CD4-positive, alpha-beta T cell (primary cell): Measurements from ENCODE around the gene SLC46A1. TPM values are rescaled to one million over a fixed set of nuclear protein-coding genes. Genes with fewer than 3 reads are reported as not detected.

ENCODE experiments used
- ATAC-seq: fragments of 200-7000 bp; cut with Tn5 transposase; one replicate; pipeline ENCODE4 v1.10.0; 2022; ENCODE audit warnings: mild to moderate bottlenecking; ENCODE audit not compliant: poor library complexity
- CTCF ChIA-PET: fragments of 350-600 bp; sonication (Branson Sonifier 250); formaldehyde crosslinking; loops from one replicate; lab custom pipeline; 2021; ENCODE audit warnings: antibody characterized with exemption, inconsistent platforms; lab: Charles Lee
- POLR2A ChIA-PET: fragments of 350-600 bp; sonication (Branson Sonifier 250); formaldehyde crosslinking; loops from one replicate; lab custom pipeline; 2021; ENCODE audit warnings: antibody characterized with exemption, inconsistent platforms; lab: Charles Lee
- DNase-seq, 14 experiments: peaks; one replicate each; pipeline ENCODE4 v3.0.0-alpha.2; 2013 to 2020; ENCODE audit warnings: mixed read lengths in 2 of 14
- H3K27ac ChIP-seq, 2 donors: one replicate each; pipeline versions ENCODE4 v1.5.1 to v1.7.0; 2013; ENCODE audit warnings: low read length in 2 of 2, low read depth in 1 of 2, mild to moderate bottlenecking in 1 of 2
- H3K27me3 ChIP-seq, 2 experiments: 1 replicate in 1 of 2; 2 replicates in 1 of 2; pipeline versions ENCODE4 v1.6.1 to v1.7.0; 2013; ENCODE audit warnings: low read length in 2 of 2, control low read depth in 1 of 2, mild to moderate bottlenecking in 1 of 2, moderate library complexity in 1 of 2; ENCODE audit not compliant: insufficient read depth in 2 of 2, control insufficient read depth in 1 of 2
- H3K36me3 ChIP-seq: one replicate; pipeline ENCODE4 v1.6.1; 2013; ENCODE audit warnings: low read length, control low read depth; ENCODE audit not compliant: insufficient read depth
- H3K4me1 ChIP-seq: one replicate; pipeline ENCODE4 v1.6.1; 2013; ENCODE audit warnings: low read length, control low read depth; ENCODE audit not compliant: insufficient read depth
- H3K4me3 ChIP-seq: one replicate; pipeline ENCODE4 v1.5.1; 2013; ENCODE audit warnings: mild to moderate bottlenecking, low read length, moderate library complexity
- H3K9me3 ChIP-seq, 2 experiments: 1 replicate in 1 of 2; 2 replicates in 1 of 2; pipeline versions ENCODE4 v1.6.1 to v1.7.0; 2013; ENCODE audit warnings: low read length in 2 of 2, mild to moderate bottlenecking in 2 of 2, control low read depth in 1 of 2, moderate library complexity in 1 of 2; ENCODE audit not compliant: control insufficient read depth in 1 of 2, insufficient read depth in 1 of 2
- H3K27ac Mint-ChIP-seq: one replicate; pipeline ENCODE4 v1.8.0; 2020; ENCODE audit warnings: mixed read lengths
- H3K27me3 Mint-ChIP-seq: one replicate; pipeline ENCODE4 v1.8.0; 2021; ENCODE audit warnings: mixed read lengths
- H3K36me3 Mint-ChIP-seq: one replicate; pipeline ENCODE4 v1.8.0; 2021; ENCODE audit warnings: low read depth, mixed read lengths
- H3K4me1 Mint-ChIP-seq: one replicate; pipeline ENCODE4 v1.8.0; 2021; ENCODE audit warnings: low read depth, mixed read lengths
- H3K4me3 Mint-ChIP-seq: one replicate; pipeline ENCODE4 v1.8.0; 2020; ENCODE audit warnings: mild to moderate bottlenecking, mixed read lengths
- H3K9me3 Mint-ChIP-seq: one replicate; pipeline ENCODE4 v1.8.0; 2020; ENCODE audit warnings: mixed read lengths
- CTCF ChIP-seq: fragments of 200-600 bp; IDR thresholded peaks from one replicate; pipeline ENCODE4 v1.8.0; 2022; ENCODE audit warnings: antibody characterized with exemption, mild to moderate bottlenecking
- intact Hi-C, 2 experiments: fragments of 100-400 bp; cut with DNase I in 1 of 2; cut with micrococcal nuclease in 1 of 2; formaldehyde crosslinking; loops; one replicate each; pipeline versions ENCODE4 v1.15.1 to v1.9.0; 2023 to 2025; cut with DNase I, micrococcal nuclease
- total RNA-seq, 174 experiments: library from RNA in 2 of 174; stranded (reverse) in 2 of 174; gene quantifications; one replicate each; pipeline ENCODE4 v1.2.3 and lab custom pipeline; 2021 to 2026

SLC46A1 gene
- total RNA-seq, 2 experiments from 2014 or later: 0.44 to 0.45 TPM

GRCh38 chr17:28425206-28425605 lies 19.2 kb upstream of the SLC46A1 start:
- Histone ChIP-seq H3K4me3 (no peak overlapping the region), H3K36me3 (no peaks in the 10 kb centered on the region), H3K4me1 (no peaks in the 10 kb centered on the region), H3K27ac (no peak overlapping the region), H3K9me3 (no peaks in the 10 kb centered on the region), H3K27me3 (no peaks in the 10 kb centered on the region)
- TF ChIP-seq CTCF: no peak
- POLR2A ChIA-PET: no interaction called here
- no peak for ATAC-seq
- no peaks in the 10 kb centered on the region for H3K4me1 Mint-ChIP-seq
- H3K9me3 Mint-ChIP-seq: no peaks in the 10 kb centered on the region
- DNase-seq: no peak
- H3K27me3 Mint-ChIP-seq: peaks cover 17% of the 10 kb centered on the region
- H3K27ac Mint-ChIP-seq: no peak overlapping the region
- no peaks in the 10 kb centered on the region for H3K36me3 Mint-ChIP-seq
- no peak overlapping the region for H3K4me3 Mint-ChIP-seq
- intact Hi-C loops: no loop called here
- CTCF ChIA-PET: no interaction called here

DNA sequence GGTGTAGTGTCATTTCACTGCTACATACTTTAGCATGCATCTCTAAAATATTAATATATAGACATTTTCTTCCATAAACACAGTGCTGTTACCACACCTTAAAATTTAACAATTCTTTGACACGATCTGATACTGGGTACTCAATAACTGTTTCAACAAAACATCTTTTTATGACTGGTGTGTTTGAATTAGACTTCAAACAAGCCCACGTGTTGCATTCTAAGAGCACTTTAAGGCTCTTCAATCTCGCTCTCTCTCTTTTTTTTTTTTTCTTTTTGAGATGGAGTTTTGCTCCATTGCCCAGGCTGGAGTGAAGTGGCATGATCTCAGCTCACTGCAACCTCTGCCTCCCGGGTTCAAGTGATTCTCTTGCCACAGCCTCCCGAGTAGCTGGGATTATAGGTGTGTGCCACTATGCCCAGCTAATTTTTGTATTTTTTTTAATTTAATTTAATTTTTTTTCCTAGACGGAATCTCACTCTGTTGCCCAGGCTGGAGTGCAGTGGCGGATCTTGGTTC lies 15.8 kb upstream of the SLC46A1 start:
- CTCF ChIA-PET: no interaction called here
- peaks cover 3% of the 10 kb centered on the region for H3K4me1 Mint-ChIP-seq
- H3K27me3 ChIP-seq: no peaks in the 10 kb centered on the region
- H3K9me3 Mint-ChIP-seq: no peaks in the 10 kb centered on the region
- DNase-seq: no peak
- TF ChIP-seq CTCF: no peak
- H3K9me3 ChIP-seq: no peaks in the 10 kb centered on the region
- no peak overlapping the region for H3K4me3 ChIP-seq
- peaks cover 3% of the 10 kb centered on the region for H3K4me1 ChIP-seq
- no peak for ATAC-seq
- no peak overlapping the region for H3K27ac Mint-ChIP-seq
- H3K36me3 ChIP-seq: no peaks in the 10 kb centered on the region
- intact Hi-C loops: no loop called here
- POLR2A ChIA-PET: no interaction called here
- no peaks in the 10 kb centered on the region for H3K36me3 Mint-ChIP-seq
- H3K4me3 Mint-ChIP-seq: no peak overlapping the region
- H3K27me3 Mint-ChIP-seq: peaks cover 16% of the 10 kb centered on the region
- H3K27ac ChIP-seq: no peak overlapping the region

DNA sequence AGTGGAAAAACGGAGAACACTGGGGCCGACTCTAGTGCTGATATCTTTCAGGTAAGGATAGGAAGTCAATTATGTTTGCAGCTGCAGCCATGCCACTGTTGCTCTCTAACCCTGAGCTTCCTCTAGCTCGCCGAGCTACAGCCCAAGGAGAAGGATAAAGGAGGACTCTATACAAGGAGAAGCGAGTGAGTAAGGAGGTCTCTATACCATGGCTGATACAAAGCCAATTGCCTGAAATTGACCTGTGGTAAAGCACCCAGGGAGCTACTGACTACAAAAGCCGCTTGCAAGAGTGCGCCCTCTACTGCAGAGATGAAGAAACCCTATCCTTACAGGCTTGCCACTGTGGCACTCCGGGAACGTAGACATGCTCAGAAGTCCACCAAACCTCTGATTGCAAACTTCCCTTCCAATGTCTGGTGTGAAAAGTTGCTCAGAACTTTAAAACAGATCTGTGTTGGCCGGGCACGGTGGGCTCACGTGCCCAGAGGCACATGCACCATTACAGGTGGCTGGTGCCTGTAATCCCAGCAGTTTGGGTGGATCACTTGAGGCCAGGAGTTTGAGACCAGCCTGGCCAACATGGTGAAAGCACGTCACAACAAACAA lies 10.8 kb upstream of the SLC46A1 start:
- Mint-ChIP-seq H3K4me3 (no peak overlapping the region), H3K9me3 (no peaks in the 10 kb centered on the region), H3K36me3 (no peaks in the 10 kb centered on the region), H3K27ac (no peak overlapping the region), H3K4me1 (peaks cover 7% of the 10 kb centered on the region), H3K27me3 (peaks cover 32% of the 10 kb centered on the region)
- intact Hi-C loops: loop anchor here (2.0 to 5.0 kb wide), 2 partner anchors 184 to 185 kb away; no protein-coding TSS in a partner anchor
- DNase-seq (peak; percentile 31 to 75 (median 42)), ATAC-seq (peak; percentile 79)
- ChIA-PET CTCF (interaction anchor here (0.5 to 1.5 kb wide), 12 partner anchors 11 to 183 kb away, joined by 3 to 14 read pairs (median 4); partner anchors contain the start of genes IFT20, POLDIP2, SARM1 and SLC46A1), POLR2A (interaction anchor here (1.1 kb wide), 2 partner anchors 12 to 60 kb away, joined by 4 to 5 read pairs; partner anchors contain the start of gene POLDIP2)
- Histone ChIP-seq H3K4me3 (no peak overlapping the region), H3K27ac (no peak overlapping the region), H3K4me1 (peaks cover 7% of the 10 kb centered on the region), H3K27me3 (no peaks in the 10 kb centered on the region), H3K9me3 (no peaks in the 10 kb centered on the region), H3K36me3 (no peaks in the 10 kb centered on the region)
- peak; percentile 76 for TF ChIP-seq CTCF
